ENCODE measurements around the gene CLTCL1.

The CLTCL1 gene

DNA sequence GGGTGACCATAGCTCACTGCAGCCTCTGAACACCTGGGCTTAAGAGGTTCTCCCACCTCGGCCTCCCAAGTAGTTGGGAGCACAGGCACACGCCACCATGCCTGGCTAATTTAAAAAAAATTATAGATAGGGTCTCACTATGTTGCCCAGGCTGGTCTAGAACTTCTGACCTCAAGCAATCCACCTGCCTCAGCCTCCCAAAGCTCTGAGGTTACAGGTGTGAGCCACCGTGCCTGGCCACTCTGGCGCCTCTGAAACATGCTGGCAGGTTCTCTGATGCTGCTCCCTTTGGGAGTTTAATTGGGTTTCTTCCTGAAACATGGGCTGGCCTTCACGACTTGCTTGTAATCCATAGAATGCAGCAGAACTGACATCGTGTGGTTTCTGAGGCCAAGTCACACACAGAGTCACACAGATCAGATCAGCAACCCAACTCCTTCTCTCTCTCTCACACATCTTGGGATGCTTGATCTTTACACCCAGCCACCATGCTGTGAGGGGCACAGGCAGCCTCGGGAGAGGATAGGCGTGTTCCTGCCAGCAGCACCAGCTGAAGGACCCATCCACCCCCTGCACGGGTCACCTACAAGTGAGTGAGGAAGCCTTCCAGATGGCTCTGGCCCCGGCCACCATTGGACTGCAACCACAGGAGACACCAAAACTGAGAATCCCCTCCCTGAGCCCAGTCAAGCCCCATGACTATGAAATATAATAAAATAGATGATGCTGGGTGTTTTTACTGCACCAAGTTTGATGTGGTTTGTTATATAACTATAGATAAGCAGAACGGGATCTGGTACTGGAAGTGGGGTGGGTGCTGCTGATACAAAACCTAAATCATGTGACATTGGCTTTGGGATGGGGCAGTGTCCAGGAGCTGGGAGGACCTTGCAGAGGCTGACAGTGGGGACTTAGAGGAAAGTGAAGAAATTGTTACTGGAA is 138.3 kb downstream of the CLTCL1 start:
- H3K4me1 ChIP-seq (ENCODE audit: control insufficient read depth, insufficient read depth, low read length), result no peaks in the 10 kb centered on the region
- H3K9ac ChIP-seq (ENCODE audit: low read length), result no peak overlapping the region
- H3K9me3 ChIP-seq (ENCODE audit: control insufficient read depth, low read length), result no peaks in the 10 kb centered on the region
- no peaks in the 10 kb centered on the region for H3K36me3 ChIP-seq (ENCODE audit: control insufficient read depth, insufficient read depth, low read length)
- no peak overlapping the region for H3K4me3 ChIP-seq (ENCODE audit: low read length)
- H3K27me3 ChIP-seq (ENCODE audit: control insufficient read depth, insufficient read depth, low read length), result peaks cover 42% of the 10 kb centered on the region

DNA sequence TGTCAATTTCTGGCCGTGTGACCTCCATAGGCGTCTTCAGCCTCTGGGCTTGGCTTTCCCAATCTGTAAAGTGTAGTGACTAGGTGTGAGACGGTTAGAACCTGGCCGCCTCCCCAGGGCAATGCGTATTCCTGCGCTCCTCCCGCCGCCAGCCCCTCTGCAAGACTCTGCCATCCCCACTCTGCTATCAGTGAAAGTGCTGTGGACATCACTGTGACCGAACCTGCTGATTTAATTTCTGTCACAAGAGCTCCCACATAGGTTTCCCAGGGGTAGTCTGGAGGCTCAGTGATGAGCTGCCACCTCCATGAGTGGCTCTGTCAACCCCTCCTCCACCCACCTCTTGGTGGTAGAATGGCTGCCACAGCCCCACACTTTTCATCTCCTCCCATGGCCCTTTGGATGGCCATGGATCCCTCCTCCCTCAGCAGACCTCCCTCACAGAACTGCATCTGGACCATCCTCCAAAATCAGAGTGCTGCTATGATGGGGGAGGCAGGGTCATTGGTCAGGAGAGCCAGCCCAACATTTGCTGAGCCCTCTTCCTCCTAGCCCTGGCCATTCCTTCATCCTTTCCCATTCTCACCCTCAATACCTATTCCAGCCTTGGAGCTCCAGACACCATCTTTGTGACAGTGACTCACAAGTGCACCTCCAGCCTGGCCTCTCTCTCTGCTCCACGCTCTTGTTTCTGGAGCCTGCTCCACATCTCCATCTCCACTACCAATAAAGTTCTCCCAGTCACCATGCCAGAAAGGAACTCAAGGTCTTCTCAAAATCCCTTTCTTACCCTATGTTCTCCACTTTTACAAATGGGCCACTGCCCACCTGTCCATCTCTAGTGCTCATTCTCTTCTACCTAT is 140.0 kb downstream of the CLTCL1 start:
- no peaks in the 10 kb centered on the region for H3K9me3 ChIP-seq (ENCODE audit: control insufficient read depth, low read length)
- H3K36me3 ChIP-seq (ENCODE audit: control insufficient read depth, insufficient read depth, low read length), result no peaks in the 10 kb centered on the region
- peaks cover 56% of the 10 kb centered on the region for H3K27me3 ChIP-seq (ENCODE audit: control insufficient read depth, insufficient read depth, low read length)
- H3K9ac ChIP-seq (ENCODE audit: low read length), result no peak overlapping the region
- H3K4me3 ChIP-seq (ENCODE audit: low read length), result no peak overlapping the region
- H3K4me1 ChIP-seq (ENCODE audit: control insufficient read depth, insufficient read depth, low read length), result no peaks in the 10 kb centered on the region

DNA sequence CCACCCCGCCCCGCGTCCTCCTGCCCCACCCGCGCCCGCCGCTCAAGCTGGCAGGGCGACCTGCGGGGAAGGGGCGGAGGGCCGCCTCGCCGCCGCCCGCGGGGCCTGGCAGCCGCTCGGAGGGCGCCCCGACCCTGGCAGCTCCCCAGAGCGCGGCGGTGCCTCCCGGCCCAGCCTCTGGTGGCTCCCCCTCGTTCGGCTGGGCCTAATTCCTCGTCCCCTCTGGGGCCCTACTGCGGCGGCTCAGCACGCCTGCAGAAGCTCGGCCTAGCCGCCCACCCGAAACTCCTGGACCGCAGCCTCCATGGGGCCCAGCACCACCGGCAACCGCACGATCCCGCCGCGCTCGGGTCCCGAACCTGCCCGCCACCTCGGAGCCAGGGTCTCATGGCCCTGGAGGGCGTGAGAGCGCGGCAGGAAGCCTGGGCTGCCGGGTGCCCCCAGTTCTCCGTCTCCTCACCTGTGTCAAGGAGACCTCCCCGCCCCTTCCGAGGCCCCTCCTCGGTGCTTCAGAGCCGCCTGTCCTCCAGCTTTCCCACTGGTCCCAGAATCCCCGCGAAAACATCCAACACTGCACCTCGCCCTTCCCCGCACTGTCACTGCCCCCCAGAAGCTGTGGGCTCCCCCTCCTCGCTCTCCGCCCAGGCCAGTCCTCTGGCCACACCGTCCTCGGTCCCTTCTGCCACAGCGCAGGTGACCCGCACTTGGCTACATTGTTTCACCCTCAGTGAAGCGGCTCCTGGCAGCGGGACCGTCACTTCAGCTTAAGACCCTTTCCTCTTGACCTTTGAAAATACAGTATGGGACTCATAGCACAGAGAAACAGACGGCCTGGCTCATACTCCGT is 140.8 kb downstream of the CLTCL1 start:
- no peak overlapping the region for H3K9ac ChIP-seq (ENCODE audit: low read length)
- H3K4me3 ChIP-seq (ENCODE audit: low read length), result no peak overlapping the region
- no peaks in the 10 kb centered on the region for H3K4me1 ChIP-seq (ENCODE audit: control insufficient read depth, insufficient read depth, low read length)
- no peaks in the 10 kb centered on the region for H3K9me3 ChIP-seq (ENCODE audit: control insufficient read depth, low read length)
- peaks cover 56% of the 10 kb centered on the region for H3K27me3 ChIP-seq (ENCODE audit: control insufficient read depth, insufficient read depth, low read length)
- no peaks in the 10 kb centered on the region for H3K36me3 ChIP-seq (ENCODE audit: control insufficient read depth, insufficient read depth, low read length)

DNA sequence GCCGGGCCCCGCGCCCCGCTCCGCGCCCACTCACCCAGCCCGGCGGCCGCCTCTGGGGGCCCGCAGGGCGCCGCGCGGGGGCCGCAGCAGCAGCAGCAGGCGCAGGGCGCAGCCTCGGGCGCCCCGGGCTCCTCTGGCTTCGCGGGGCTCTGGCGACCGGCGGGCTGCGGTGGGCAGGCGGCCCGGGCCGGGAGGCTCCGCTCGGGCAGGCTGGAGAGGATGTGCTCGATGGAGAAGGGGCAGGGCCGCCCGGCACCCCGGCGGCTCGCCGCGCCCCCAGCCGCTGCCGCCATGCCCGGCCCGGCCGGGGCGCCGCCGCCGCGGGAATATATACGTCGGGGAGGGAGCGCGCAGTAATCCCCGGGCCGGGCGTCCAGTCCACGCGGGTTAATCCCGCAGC is 141.5 kb downstream of the CLTCL1 start, which contains the start of gene GSC2:
TSS of gene GSC2 (minus strand) at position 302 of the 400 bp plus-strand sequence. CDS start at position 293, 9 bp downstream.
- Histone ChIP-seq H3K4me1 (ENCODE audit: control insufficient read depth, insufficient read depth, low read length) (no peaks in the 10 kb centered on the region), H3K4me3 (ENCODE audit: low read length) (no peak within 1 kb of the TSS), H3K36me3 (ENCODE audit: control insufficient read depth, insufficient read depth, low read length) (no peaks in the 10 kb centered on the region), H3K9me3 (ENCODE audit: control insufficient read depth, low read length) (no peaks in the 10 kb centered on the region), H3K27me3 (ENCODE audit: control insufficient read depth, insufficient read depth, low read length) (peaks cover 56% of the 10 kb centered on the region), H3K9ac (ENCODE audit: low read length) (no peak within 1 kb of the TSS)

DNA sequence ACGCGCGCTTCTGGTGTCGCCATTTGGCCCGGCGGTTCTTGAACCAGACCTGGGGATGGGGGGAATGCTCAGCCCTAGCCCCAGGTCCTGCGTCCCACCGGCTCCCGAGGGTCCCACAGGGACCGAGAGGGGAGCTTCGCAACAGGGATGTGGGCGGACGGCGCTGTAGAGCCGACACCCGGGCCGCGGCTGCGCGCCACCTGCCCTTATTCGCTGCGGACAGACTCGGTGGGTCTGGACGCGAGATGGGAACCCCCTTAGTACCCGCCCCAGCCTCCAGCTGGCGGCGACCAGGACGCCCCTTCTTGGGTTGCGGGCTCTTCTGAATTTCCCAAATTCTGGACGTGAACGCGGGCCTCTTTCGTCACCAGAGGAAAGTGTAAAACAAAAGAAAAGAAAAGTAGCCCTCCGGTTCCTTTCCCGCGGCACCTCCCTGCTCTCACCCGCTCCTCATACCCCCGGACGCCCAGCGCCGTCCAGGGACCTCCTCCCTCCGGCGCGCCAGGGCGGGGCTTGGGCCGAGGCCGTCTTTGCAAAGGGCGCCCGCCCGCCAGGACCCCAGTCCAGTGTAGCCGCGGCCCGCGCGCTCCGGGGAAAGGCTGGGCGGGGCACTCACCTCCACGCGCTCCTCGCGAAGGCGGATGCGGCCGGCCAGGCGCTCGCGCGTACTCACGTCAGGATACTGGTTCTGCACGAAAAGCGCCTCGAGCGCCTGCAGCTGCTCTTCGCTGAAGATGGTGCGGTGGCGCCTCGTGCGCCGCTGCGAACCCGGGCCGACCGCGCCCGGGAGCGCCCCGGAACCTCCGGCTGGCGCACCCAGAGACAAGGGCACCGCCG is 142.3 kb downstream of the CLTCL1 start:
- peaks cover 56% of the 10 kb centered on the region for H3K27me3 ChIP-seq (ENCODE audit: control insufficient read depth, insufficient read depth, low read length)
- H3K4me3 ChIP-seq (ENCODE audit: low read length), result no peak overlapping the region
- no peak overlapping the region for H3K9ac ChIP-seq (ENCODE audit: low read length)
- no peaks in the 10 kb centered on the region for H3K9me3 ChIP-seq (ENCODE audit: control insufficient read depth, low read length)
- H3K36me3 ChIP-seq (ENCODE audit: control insufficient read depth, insufficient read depth, low read length), result no peaks in the 10 kb centered on the region
- H3K4me1 ChIP-seq (ENCODE audit: control insufficient read depth, insufficient read depth, low read length), result no peaks in the 10 kb centered on the region

DNA sequence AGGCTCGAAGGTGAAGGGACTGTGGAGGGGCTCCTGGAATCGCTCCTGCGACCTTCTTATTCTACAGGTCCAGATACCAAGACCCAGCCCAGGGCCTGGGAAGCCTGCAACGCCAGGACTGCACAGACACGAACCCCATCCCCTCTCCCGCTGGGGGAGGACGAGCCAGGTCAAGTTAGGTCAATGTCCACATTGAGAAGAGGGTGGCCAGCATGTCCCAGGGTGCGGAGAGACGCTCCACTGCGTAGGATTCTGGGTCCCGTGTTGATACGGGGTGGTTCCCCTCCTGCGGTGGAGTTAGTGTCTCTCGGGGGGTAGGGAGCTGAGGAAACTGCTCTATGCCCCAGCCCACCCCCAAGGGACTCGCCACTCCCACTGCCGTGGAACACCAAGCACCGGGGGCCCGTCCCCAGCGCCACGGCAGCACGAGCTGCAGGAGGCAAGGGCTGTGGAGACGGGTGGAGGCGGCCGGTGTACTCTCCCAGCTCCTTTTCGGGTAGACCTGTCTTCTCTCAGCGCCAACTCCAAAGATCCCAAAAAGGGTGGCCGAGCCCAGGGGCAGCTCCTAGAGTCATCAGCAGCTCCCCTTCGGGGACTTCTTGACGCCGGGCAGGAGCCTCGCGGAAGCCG is 143.0 kb downstream of the CLTCL1 start:
- H3K9me3 ChIP-seq (ENCODE audit: control insufficient read depth, low read length), result no peaks in the 10 kb centered on the region
- H3K4me1 ChIP-seq (ENCODE audit: control insufficient read depth, insufficient read depth, low read length), result peaks cover 4% of the 10 kb centered on the region
- no peaks in the 10 kb centered on the region for H3K36me3 ChIP-seq (ENCODE audit: control insufficient read depth, insufficient read depth, low read length)
- H3K9ac ChIP-seq (ENCODE audit: low read length), result no peak overlapping the region
- peaks cover 54% of the 10 kb centered on the region for H3K27me3 ChIP-seq (ENCODE audit: control insufficient read depth, insufficient read depth, low read length)
- no peak overlapping the region for H3K4me3 ChIP-seq (ENCODE audit: low read length)

DNA sequence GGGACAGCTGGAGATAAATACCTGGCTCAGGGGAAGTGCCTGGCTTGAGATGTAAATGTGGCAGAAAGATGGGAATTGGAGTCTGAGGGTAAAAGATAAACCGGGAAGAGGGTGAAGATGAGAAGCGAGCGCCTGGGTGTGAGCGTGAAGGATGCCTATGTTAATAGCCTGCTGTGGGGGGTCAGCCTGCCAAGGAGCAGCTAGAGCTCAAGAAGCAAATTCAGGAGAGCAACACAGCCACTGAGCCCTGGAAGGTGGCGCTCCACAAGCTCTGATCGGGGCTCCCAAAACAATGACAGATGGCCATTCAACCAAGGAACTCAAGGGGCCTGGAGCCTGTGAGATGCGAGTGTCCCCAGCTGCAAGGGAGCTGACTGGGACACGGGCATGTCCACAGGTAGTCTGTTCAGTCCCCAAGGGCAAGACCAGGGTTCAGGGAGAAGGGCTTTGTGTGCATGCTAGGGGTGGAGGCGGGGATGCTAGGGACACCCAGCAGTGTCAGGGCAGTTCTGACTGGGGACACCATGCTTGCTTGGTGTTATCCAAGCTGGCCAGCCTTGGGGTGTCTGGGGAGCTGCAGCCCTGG is 144.2 kb downstream of the CLTCL1 start:
- H3K9ac ChIP-seq (ENCODE audit: low read length), result no peak overlapping the region
- peaks cover 8% of the 10 kb centered on the region for H3K4me1 ChIP-seq (ENCODE audit: control insufficient read depth, insufficient read depth, low read length)
- no peak overlapping the region for H3K4me3 ChIP-seq (ENCODE audit: low read length)
- H3K36me3 ChIP-seq (ENCODE audit: control insufficient read depth, insufficient read depth, low read length), result no peaks in the 10 kb centered on the region
- peaks cover 47% of the 10 kb centered on the region for H3K27me3 ChIP-seq (ENCODE audit: control insufficient read depth, insufficient read depth, low read length)
- no peaks in the 10 kb centered on the region for H3K9me3 ChIP-seq (ENCODE audit: control insufficient read depth, low read length)

DNA sequence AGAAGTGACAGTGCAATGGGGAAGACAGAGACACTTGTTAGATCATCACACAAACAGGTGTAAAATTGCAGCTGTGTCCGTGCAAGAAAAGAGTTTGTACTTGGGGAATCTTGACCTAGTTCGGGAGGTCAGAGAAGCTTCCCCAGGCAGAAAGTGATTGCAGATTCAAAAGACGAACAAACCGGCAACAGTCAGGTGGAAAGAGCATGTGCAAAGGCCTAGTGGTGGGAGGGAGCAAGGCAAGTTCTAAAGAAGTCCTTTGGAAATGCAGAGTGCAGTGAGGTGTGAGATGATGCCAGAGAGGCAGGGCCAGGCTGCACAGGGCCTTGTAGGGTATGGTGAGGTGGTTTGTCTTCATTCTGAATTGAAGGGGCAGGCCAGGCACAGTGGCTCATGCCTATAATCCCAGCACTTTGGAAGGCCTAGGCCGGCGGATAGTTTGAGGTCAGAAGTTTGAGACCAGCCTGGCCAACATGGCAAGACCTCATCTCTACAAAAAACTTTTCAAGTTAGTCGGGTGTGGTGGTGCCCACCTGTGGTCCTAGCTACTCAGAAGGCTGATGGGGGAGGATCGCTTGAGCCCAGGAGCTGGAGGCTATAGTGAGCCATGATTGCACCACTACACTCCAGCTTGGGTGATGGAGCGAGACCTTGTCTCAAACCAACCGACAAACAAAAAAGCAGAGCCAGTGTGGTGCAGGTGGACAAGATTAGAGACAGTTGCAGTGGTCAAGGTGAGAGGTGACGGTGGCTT is 145.1 kb downstream of the CLTCL1 start:
- peaks cover 39% of the 10 kb centered on the region for H3K27me3 ChIP-seq (ENCODE audit: control insufficient read depth, insufficient read depth, low read length)
- no peak overlapping the region for H3K9ac ChIP-seq (ENCODE audit: low read length)
- H3K36me3 ChIP-seq (ENCODE audit: control insufficient read depth, insufficient read depth, low read length), result no peaks in the 10 kb centered on the region
- no peak overlapping the region for H3K4me3 ChIP-seq (ENCODE audit: low read length)
- peaks cover 8% of the 10 kb centered on the region for H3K4me1 ChIP-seq (ENCODE audit: control insufficient read depth, insufficient read depth, low read length)
- H3K9me3 ChIP-seq (ENCODE audit: control insufficient read depth, low read length), result no peaks in the 10 kb centered on the region

DNA sequence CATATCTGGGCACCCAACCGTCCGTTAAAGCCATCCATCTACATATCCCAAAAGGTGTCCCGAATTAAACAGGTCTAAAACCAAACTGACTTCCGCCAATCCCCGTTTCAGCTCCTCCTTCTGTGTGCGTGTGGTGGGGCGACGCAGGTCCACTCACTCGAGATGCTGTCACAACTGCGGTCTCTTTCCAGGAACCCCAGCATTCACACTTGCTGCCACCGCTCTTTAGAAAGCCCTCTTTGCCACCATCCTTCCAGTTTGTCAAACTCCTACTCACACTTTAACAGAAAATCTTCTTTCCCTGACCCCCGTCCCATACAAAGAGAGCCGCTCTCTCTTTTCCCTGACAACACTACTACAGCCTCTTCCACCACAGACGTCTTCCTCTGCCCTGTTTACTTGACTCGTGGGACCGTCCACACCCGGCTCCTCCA is 147.5 kb downstream of the CLTCL1 start:
- H3K4me3 ChIP-seq (ENCODE audit: low read length), result peak overlapping the region; percentile 91
- H3K27me3 ChIP-seq (ENCODE audit: control insufficient read depth, insufficient read depth, low read length), result peaks cover 22% of the 10 kb centered on the region
- peak overlapping the region; percentile 85 for H3K9ac ChIP-seq (ENCODE audit: low read length)
- peaks cover 18% of the 10 kb centered on the region for H3K36me3 ChIP-seq (ENCODE audit: control insufficient read depth, insufficient read depth, low read length)
- no peaks in the 10 kb centered on the region for H3K9me3 ChIP-seq (ENCODE audit: control insufficient read depth, low read length)
- peaks cover 8% of the 10 kb centered on the region for H3K4me1 ChIP-seq (ENCODE audit: control insufficient read depth, insufficient read depth, low read length)

DNA sequence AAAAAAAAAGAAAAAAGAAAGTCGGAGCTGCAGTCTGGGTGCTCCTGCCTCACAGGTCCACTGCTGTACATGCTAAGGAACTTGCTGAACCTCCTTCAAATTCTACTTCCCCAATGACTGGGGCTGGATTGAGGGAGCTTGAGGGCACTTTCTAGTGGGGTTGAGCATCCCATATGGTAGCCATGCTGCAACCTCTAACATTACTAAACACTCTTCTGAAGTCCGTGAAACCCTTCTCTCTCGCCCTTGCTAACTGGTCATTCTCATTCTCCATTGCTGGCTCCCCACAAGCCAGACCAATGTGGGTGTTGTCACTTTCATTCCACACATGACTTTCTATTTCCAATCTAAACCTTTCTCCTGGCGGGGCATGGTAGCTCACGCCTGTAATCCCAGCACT is 148.3 kb downstream of the CLTCL1 start:
- Histone ChIP-seq H3K9me3 (ENCODE audit: control insufficient read depth, low read length) (no peaks in the 10 kb centered on the region), H3K27me3 (ENCODE audit: control insufficient read depth, insufficient read depth, low read length) (peaks cover 14% of the 10 kb centered on the region), H3K9ac (ENCODE audit: low read length) (no peak overlapping the region), H3K4me1 (ENCODE audit: control insufficient read depth, insufficient read depth, low read length) (peaks cover 8% of the 10 kb centered on the region), H3K36me3 (ENCODE audit: control insufficient read depth, insufficient read depth, low read length) (peaks cover 25% of the 10 kb centered on the region), H3K4me3 (ENCODE audit: low read length) (no peak overlapping the region)
